OCI-LY7 (cell line): ENCODE results near the gene ESR2. TPM values are rescaled to one million over a fixed set of nuclear protein-coding genes. Genes with fewer than 3 reads are reported as not detected.

Experiments used
- BruUV-seq: library from RNA; stranded (reverse); fragments of 400-500 nt; replicated peaks from 2 replicates; lab custom pipeline; 2021; lab: Mats Ljungman, UMichigan
- CTCF ChIA-PET: fragments of 300-600 bp; sonication (Branson Sonifier 250); formaldehyde crosslinking; loops from one replicate; lab custom pipeline; 2022; ENCODE audit warnings: antibody characterized with exemption; ENCODE audit not compliant: unreplicated experiment; lab: Charles Lee
- POLR2A ChIA-PET: fragments of 300-600 bp; sonication (Branson Sonifier 250); formaldehyde crosslinking; loops from one replicate; lab custom pipeline; 2022; ENCODE audit warnings: antibody characterized with exemption; lab: Charles Lee
- DNase-seq: peaks from one replicate; pipeline ENCODE4 v3.0.0-alpha.2; 2015; ENCODE audit warnings: low spot score
- H2AFZ ChIP-seq: fragments of 200-600 bp; sonication (generic), shearing (Covaris generic); 2 replicates; pipeline ENCODE4 v1.6.1; 2014; ENCODE audit warnings: mild to moderate bottlenecking, antibody characterized with exemption, low read length, moderate library complexity
- H3K27ac ChIP-seq: fragments of 200-600 bp; sonication (generic); 2 replicates; pipeline ENCODE4 v1.5.1; 2014; ENCODE audit warnings: mixed run types, low read depth, mild to moderate bottlenecking, moderate library complexity, low read length, inconsistent platforms; ENCODE audit not compliant: poor library complexity, severe bottlenecking
- H3K36me3 ChIP-seq: fragments of 200-600 bp; sonication (generic); 2 replicates; pipeline ENCODE4 v1.6.1; 2014; ENCODE audit warnings: mild to moderate bottlenecking, antibody characterized with exemption, low read length, moderate library complexity, mixed read lengths; ENCODE audit not compliant: insufficient read depth
- H3K4me1 ChIP-seq: fragments of 200-600 bp; sonication (generic); 2 replicates; pipeline ENCODE4 v1.5.1; 2014; ENCODE audit warnings: mild to moderate bottlenecking, low read length; ENCODE audit not compliant: insufficient read depth, poor library complexity, severe bottlenecking
- H3K4me2 ChIP-seq: fragments of 200-600 bp; sonication (generic); 2 replicates; pipeline ENCODE4 v1.6.1; 2014; ENCODE audit warnings: mild to moderate bottlenecking, low read length
- H3K4me3 ChIP-seq: fragments of 200-600 bp; sonication (generic); 2 replicates; pipeline ENCODE4 v1.5.1; 2014; ENCODE audit warnings: mild to moderate bottlenecking, low read depth, low read length; ENCODE audit not compliant: poor library complexity, severe bottlenecking
- H3K79me2 ChIP-seq: fragments of 200-600 bp; sonication (generic); 2 replicates; pipeline ENCODE4 v1.6.1; 2016; ENCODE audit warnings: low read depth, mild to moderate bottlenecking, low read length, moderate library complexity, mixed read lengths; ENCODE audit not compliant: insufficient read depth
- H3K9me2 ChIP-seq: fragments of 200-600 bp; sonication (generic); 2 replicates; pipeline ENCODE4 v1.6.1; 2016; ENCODE audit warnings: mild to moderate bottlenecking, low read length, mixed read lengths; ENCODE audit not compliant: insufficient read depth
- H3K9me3 ChIP-seq: fragments of 200-600 bp; sonication (generic); 2 replicates; pipeline ENCODE4 v1.6.1; 2014; ENCODE audit warnings: mild to moderate bottlenecking, mixed run types, low read length, mixed read lengths
- H4K20me1 ChIP-seq: fragments of 200-600 bp; sonication (generic); 2 replicates; pipeline ENCODE4 v1.6.1; 2014; ENCODE audit warnings: mild to moderate bottlenecking, antibody characterized with exemption, low read length, moderate library complexity, mixed read lengths; ENCODE audit not compliant: insufficient read depth
- CTCF ChIP-seq: fragments of 200-600 bp; sonication (generic); conservative IDR thresholded peaks from 2 replicates; pipeline ENCODE4 v1.5.1; 2014; ENCODE audit warnings: mild to moderate bottlenecking, antibody characterized with exemption, low read length, moderate library complexity, mixed read lengths
- EZH2phosphoT487 ChIP-seq: fragments of 200-600 bp; sonication (generic); IDR thresholded peaks from 2 replicates; pipeline ENCODE4 v1.6.1; 2018; ENCODE audit warnings: low read depth, borderline replicate concordance, mild to moderate bottlenecking, mixed run types, antibody characterized with exemption, low read length, moderate library complexity, mixed read lengths
- intact Hi-C: fragments of 100-400 bp; cut with micrococcal nuclease; formaldehyde crosslinking; loops from one replicate; pipeline ENCODE4 v1.10.0; 2022; ENCODE audit not compliant: unreplicated experiment
- total RNA-seq, 2 experiments: library from RNA; depleted of rRNA in 1 of 2; stranded (reverse); fragments of >200 nt in 1 of 2; shearing (Covaris generic) in 1 of 2; gene quantifications; 2 replicates each; pipeline ENCODE4 v1.2.3, GENCODE V29; 2014 to 2022

The ESR2 gene
- total RNA-seq, 2 experiments from 2014 or later = 13.4 to 37.7 TPM

- CTCF ChIA-PET = no interaction called here
Observed at GRCh38 chr14:64178814-64179213, 115.4 kb downstream of the ESR2 start.

GRCh38 chr14:64176330-64176729 lies 117.8 kb downstream of the ESR2 start:
- intact Hi-C loops = no loop called here
- no TSS peak for BruUV-seq
- no peaks in the 10 kb centered on the region for H3K4me1 ChIP-seq
- H3K36me3 ChIP-seq = peaks cover 86% of the 10 kb centered on the region
- POLR2A ChIA-PET = no interaction called here
- H4K20me1 ChIP-seq = no peaks in the 10 kb centered on the region
- no peak overlapping the region for H3K4me2 ChIP-seq
- H3K4me3 ChIP-seq = no peak overlapping the region
- no peaks in the 10 kb centered on the region for H3K79me2 ChIP-seq
- no peaks in the 10 kb centered on the region for H3K9me2 ChIP-seq
- TF ChIP-seq CTCF (no peak), EZH2phosphoT487 (no peak)
- no peak overlapping the region for H3K27ac ChIP-seq
- no peak overlapping the region for H2AFZ ChIP-seq
- no peaks in the 10 kb centered on the region for H3K9me3 ChIP-seq
- CTCF ChIA-PET = no interaction called here
- DNase-seq = no peak

More at GRCh38 chr14:64178814-64179213, 115.4 kb downstream of the ESR2 start:
- Histone ChIP-seq H3K79me2 (no peaks in the 10 kb centered on the region), H3K36me3 (peaks cover 81% of the 10 kb centered on the region), H3K4me1 (no peaks in the 10 kb centered on the region), H3K9me3 (no peaks in the 10 kb centered on the region), H3K4me3 (no peak overlapping the region), H3K4me2 (no peak overlapping the region), H3K9me2 (no peaks in the 10 kb centered on the region), H3K27ac (no peak overlapping the region), H2AFZ (no peak overlapping the region), H4K20me1 (no peaks in the 10 kb centered on the region)
- POLR2A ChIA-PET = interaction anchor here (0.6 kb wide), 1 partner anchor 127 kb away, joined by 3 read pairs; no protein-coding TSS in a partner anchor
- no TSS peak for BruUV-seq
- DNase-seq = no peak
- no peak for TF ChIP-seq CTCF
- TF ChIP-seq EZH2phosphoT487 = no peak
- intact Hi-C loops = no loop called here

- no TSS peak for BruUV-seq
- TF ChIP-seq CTCF (no peak), EZH2phosphoT487 (no peak)
- intact Hi-C loops = no loop called here
- no peak overlapping the region for H2AFZ ChIP-seq
- no peaks in the 10 kb centered on the region for H3K4me1 ChIP-seq
- H3K4me3 ChIP-seq = no peak overlapping the region
- H3K9me3 ChIP-seq = no peaks in the 10 kb centered on the region
- H3K36me3 ChIP-seq = peaks cover 85% of the 10 kb centered on the region
- no peak overlapping the region for H3K4me2 ChIP-seq
- no peaks in the 10 kb centered on the region for H3K79me2 ChIP-seq
- H3K9me2 ChIP-seq = no peaks in the 10 kb centered on the region
- no peak overlapping the region for H3K27ac ChIP-seq
- POLR2A ChIA-PET = interaction anchor here (1.1 kb wide), 1 partner anchor 34 kb away, joined by 4 read pairs; no protein-coding TSS in a partner anchor
- DNase-seq = no peak
- no peaks in the 10 kb centered on the region for H4K20me1 ChIP-seq
- CTCF ChIA-PET = no interaction called here
Observed at GRCh38 chr14:64174922-64175782, 119.0 kb downstream of the ESR2 start.
